Measurements from ENCODE around the gene SLC8B1. TPM values are rescaled to one million over a fixed set of nuclear protein-coding genes. Genes with fewer than 3 reads are reported as not detected.

Gene SLC8B1
- total RNA-seq, 4 donors from 2014 or later, result 76.5 to 256 (median 95.5) TPM

- H3K9me3 ChIP-seq, result no peaks in the 10 kb centered on the region
- intact Hi-C loops (cut with DNase I; ENCODE audit: low total_unique reads), result no loop called here
- no peak overlapping the region for H3K4me3 ChIP-seq
- in situ Hi-C loops (cut with MboI; ENCODE audit: low pct_ligation_motif_present in 1 of 4, low pct_unique_long_range_greater_than_20kb in 1 of 4, low sequenced_read_pairs in 3 of 4), result no loop called here
- no peak overlapping the region for H3K27ac ChIP-seq
- DNase-seq, result no peak
- no peaks in the 10 kb centered on the region for H3K36me3 ChIP-seq
- H3K4me1 ChIP-seq, result peaks cover 4 to 12% (median 7%) of the 10 kb centered on the region in 4 donors
- 91 to 97% methylated on average over 4 of the region's 4 CpGs for WGBS, 2 donors (ENCODE audit: low coverage in 1 of 2)
- H3K27me3 ChIP-seq, result no peaks in the 10 kb centered on the region
- TF ChIP-seq POLR2A (IDR thresholded peaks at IDR 0.05) (no peak), EP300 (IDR thresholded peaks at IDR 0.05; ENCODE audit: low read depth) (no peak), POLR2AphosphoS5 (IDR thresholded peaks at IDR 0.05) (no peak)
- TF ChIP-seq, protein P1, sequence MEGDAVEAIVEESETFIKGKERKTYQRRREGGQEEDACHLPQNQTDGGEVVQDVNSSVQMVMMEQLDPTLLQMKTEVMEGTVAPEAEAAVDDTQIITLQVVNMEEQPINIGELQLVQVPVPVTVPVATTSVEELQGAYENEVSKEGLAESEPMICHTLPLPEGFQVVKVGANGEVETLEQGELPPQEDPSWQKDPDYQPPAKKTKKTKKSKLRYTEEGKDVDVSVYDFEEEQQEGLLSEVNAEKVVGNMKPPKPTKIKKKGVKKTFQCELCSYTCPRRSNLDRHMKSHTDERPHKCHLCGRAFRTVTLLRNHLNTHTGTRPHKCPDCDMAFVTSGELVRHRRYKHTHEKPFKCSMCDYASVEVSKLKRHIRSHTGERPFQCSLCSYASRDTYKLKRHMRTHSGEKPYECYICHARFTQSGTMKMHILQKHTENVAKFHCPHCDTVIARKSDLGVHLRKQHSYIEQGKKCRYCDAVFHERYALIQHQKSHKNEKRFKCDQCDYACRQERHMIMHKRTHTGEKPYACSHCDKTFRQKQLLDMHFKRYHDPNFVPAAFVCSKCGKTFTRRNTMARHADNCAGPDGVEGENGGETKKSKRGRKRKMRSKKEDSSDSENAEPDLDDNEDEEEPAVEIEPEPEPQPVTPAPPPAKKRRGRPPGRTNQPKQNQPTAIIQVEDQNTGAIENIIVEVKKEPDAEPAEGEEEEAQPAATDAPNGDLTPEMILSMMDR (IDR thresholded peaks at IDR 0.05), result no peak
These were observed 80.6 kb downstream of the SLC8B1 start for GRCh38 chr12:113254298-113254697.

DNA sequence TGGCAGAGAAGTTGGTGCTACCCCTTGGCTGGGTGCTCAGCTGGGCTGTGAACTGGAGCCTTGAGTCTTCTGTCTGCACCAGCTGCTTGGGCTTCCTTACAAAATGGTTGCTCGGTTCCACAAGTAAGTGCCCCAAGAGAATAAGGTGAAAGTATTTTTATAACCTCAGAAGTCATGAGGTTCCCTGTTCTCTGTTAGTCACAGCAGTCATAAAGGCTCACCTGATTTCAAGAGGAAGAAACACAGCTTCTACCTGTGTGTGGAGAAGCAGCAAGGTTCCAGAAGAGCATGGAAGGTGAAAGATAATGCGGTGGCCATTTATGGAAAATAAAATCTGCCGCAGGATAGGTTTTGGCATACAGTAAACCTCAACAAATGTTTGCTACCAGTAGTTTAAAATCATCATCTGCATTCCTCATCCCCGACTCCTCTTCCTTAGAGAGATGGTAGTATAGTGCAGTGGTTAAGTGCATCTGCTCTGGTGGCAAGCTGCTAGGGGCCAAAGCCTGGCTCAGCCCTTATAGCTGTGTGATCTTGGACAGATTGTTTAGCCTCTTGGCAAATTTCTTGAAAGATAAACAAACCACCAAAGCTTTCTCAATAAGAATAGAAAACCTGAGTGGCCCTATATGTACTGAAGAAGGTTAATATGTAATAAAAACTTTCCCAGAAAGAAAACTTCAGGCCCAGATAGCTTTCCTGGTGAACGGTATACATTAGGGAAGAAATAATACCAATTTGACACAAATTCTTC, 81.2 kb downstream of the SLC8B1 start:
- peak overlapping the region in 1 of 4 donors; percentile 22 for H3K27ac ChIP-seq
- no peaks in the 10 kb centered on the region for H3K27me3 ChIP-seq
- H3K4me3 ChIP-seq, result no peak overlapping the region
- in situ Hi-C loops (cut with MboI; ENCODE audit: low pct_ligation_motif_present in 1 of 4, low pct_unique_long_range_greater_than_20kb in 1 of 4, low sequenced_read_pairs in 3 of 4) (no loop called here), intact Hi-C loops (cut with DNase I; ENCODE audit: low total_unique reads) (no loop called here)
- H3K36me3 ChIP-seq, result no peaks in the 10 kb centered on the region
- 91 to 95% methylated on average over 5 of the region's 5 CpGs for WGBS, 2 donors (ENCODE audit: low coverage in 1 of 2)
- peaks cover 0 to 6% (median 2%) of the 10 kb centered on the region in 4 donors for H3K4me1 ChIP-seq
- no peak for TF ChIP-seq POLR2AphosphoS5 (IDR thresholded peaks at IDR 0.05)
- no peak for TF ChIP-seq POLR2A (IDR thresholded peaks at IDR 0.05)
- TF ChIP-seq EP300 (IDR thresholded peaks at IDR 0.05; ENCODE audit: low read depth), result no peak
- TF ChIP-seq, protein P1 (IDR thresholded peaks at IDR 0.05), result no peak
- DNase-seq, result no peak
- H3K9me3 ChIP-seq, result no peaks in the 10 kb centered on the region

DNA sequence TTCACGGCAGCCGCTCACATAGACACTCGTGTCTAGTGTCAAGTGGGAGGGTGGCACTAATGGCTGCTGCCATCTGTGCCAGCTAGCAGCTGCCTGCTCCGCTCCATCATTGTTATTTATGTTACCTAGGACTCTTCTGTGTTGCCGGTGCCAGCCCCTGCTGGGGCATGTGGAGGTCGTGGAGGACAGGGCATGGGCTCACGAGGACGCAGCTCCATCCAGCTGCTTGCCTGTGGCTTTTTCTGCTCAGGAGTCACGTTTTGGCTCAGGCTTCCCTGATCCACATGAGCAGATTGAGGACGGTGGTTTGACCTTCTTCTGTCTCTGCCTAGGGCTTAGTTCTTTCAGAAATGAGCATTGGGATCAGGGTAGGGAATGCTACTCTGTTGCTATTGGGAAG, 82.4 kb downstream of the SLC8B1 start:
- Histone ChIP-seq H3K27ac (no peak overlapping the region), H3K27me3 (no peaks in the 10 kb centered on the region), H3K4me3 (no peak overlapping the region), H3K4me1 (peaks cover 0 to 2% (median under 1%) of the 10 kb centered on the region in 4 donors), H3K9me3 (no peaks in the 10 kb centered on the region), H3K36me3 (no peaks in the 10 kb centered on the region)
- 92% methylated on average over 10 of the region's 10 CpGs; no CpG with 5 or more reads in 1 of the 2 donors for WGBS, 2 donors (ENCODE audit: low coverage in 1 of 2)
- no peak for TF ChIP-seq EP300 (IDR thresholded peaks at IDR 0.05; ENCODE audit: low read depth)
- intact Hi-C loops (cut with DNase I; ENCODE audit: low total_unique reads), result no loop called here
- DNase-seq, result no peak
- in situ Hi-C loops (cut with MboI; ENCODE audit: low pct_ligation_motif_present in 1 of 4, low pct_unique_long_range_greater_than_20kb in 1 of 4, low sequenced_read_pairs in 3 of 4), result no loop called here

- Histone ChIP-seq H3K4me3 (no peak overlapping the region), H3K27me3 (no peaks in the 10 kb centered on the region), H3K9me3 (no peaks in the 10 kb centered on the region), H3K36me3 (no peaks in the 10 kb centered on the region), H3K4me1 (peaks cover 9 to 12% (median 10%) of the 10 kb centered on the region in 4 donors), H3K27ac (no peak overlapping the region)
- TF ChIP-seq, protein P1 (IDR thresholded peaks at IDR 0.05), result no peak
- no peak for TF ChIP-seq EP300 (IDR thresholded peaks at IDR 0.05; ENCODE audit: low read depth)
- no peak for TF ChIP-seq POLR2AphosphoS5 (IDR thresholded peaks at IDR 0.05)
- no peak for TF ChIP-seq POLR2A (IDR thresholded peaks at IDR 0.05)
- 93 to 100% methylated on average over 1 to 16 of the region's 16 CpGs for WGBS, 2 donors (ENCODE audit: low coverage in 1 of 2)
- no peak for DNase-seq
- intact Hi-C loops (cut with DNase I; ENCODE audit: low total_unique reads) (no loop called here), in situ Hi-C loops (cut with MboI; ENCODE audit: low pct_ligation_motif_present in 1 of 4, low pct_unique_long_range_greater_than_20kb in 1 of 4, low sequenced_read_pairs in 3 of 4) (no loop called here)
These were observed 83.4 kb downstream of the SLC8B1 start for GRCh38 chr12:113251404-113252070.
